ENCODE data around the gene AMIGO1. TPM values are rescaled to one million over a fixed set of nuclear protein-coding genes. Genes with fewer than 3 reads are reported as not detected.

The AMIGO1 gene
- total and polyA plus RNA-seq, 2 of the 8 experiments (the other 6 are each of a cell fraction or from before 2014, with no cell fraction given), result 1.5 to 2.7 TPM

DNA sequence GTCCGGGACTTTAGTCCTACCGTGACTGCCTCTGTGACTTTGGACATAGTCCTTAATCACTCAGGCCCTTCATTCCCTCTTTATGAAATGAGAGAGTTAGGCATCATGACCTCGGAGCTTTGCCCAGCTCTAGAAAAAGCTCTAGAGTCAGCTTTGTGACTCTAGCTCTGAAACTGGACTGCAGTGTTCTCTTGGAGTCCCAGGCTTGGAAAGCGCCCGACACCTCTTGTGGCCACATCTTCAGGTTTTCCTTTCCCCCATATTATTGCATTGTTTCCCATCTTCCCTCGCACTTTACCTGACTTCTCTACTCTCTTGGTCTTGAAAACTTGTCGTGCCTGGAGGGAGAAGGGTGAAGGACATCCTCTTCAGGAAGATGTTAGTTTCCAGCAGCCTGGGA is 12.5 kb upstream of the AMIGO1 start:
- no peak overlapping the region for H3K18ac ChIP-seq (ENCODE audit: extremely low read depth, low read length)
- 95% methylated on average over 7 of the region's 7 CpGs; no CpG with 5 or more reads in 1 of the 2 experiments for WGBS, 2 experiments (ENCODE audit: extremely low coverage in 1 of 2, insufficient coverage in 1 of 2, insufficient read length in 1 of 2, insufficient replicate concordance in 2 of 2, low coverage in 1 of 2, low lambda C conversion rate in 2 of 2, missing lambda C conversion rate in 1 of 2)
- H3K9me3 ChIP-seq (ENCODE audit: insufficient read depth in 2 of 2, low read depth in 1 of 2, low read length in 1 of 2), result no peaks in the 10 kb centered on the region
- no peaks in the 10 kb centered on the region for H4K20me1 ChIP-seq (replicated peaks in 1 of 2; ENCODE audit: control insufficient read depth in 1 of 2, insufficient read depth in 2 of 2, low read length in 2 of 2)
- H3K79me2 ChIP-seq (ENCODE audit: control insufficient read depth in 1 of 2, insufficient read depth in 2 of 2, low read length in 2 of 2), result no peaks in the 10 kb centered on the region
- no peak overlapping the region for H3K14ac ChIP-seq (ENCODE audit: insufficient read length)
- no peak overlapping the region for H4K8ac ChIP-seq (ENCODE audit: extremely low read depth, insufficient read depth, low read length)
- no peak overlapping the region for H3K9ac ChIP-seq (replicated peaks in 1 of 4; ENCODE audit: extremely low read depth in 1 of 4, low read depth in 3 of 4, low read length in 3 of 4)
- 0 out of 7 replicates have a peak, but pooled peaks cover 0 to 2% (median 0%) of the 10 kb centered on the region in 4 experiments for H3K27me3 ChIP-seq (replicated peaks in 1 of 4; ENCODE audit: control insufficient read depth in 3 of 4, extremely low read depth in 1 of 4, insufficient read depth in 3 of 4, low read length in 3 of 4)
- no peak overlapping the region for H3K4me2 ChIP-seq (ENCODE audit: insufficient read depth in 1 of 2, low read depth in 2 of 2, low read length in 2 of 2)
- ChIA-PET POLR2A (ENCODE audit: partially characterized antibody) (interaction anchor here (1.7 kb wide), 1 partner anchor 61 kb away, joined by 3 read pairs; no protein-coding TSS in a partner anchor), CTCF (ENCODE audit: partially characterized antibody) (interaction anchor here (0.8 to 26.3 kb wide), 4 partner anchors 9 to 196 kb away, joined by 3 to 1755 read pairs (median 19); partner anchors contain the start of genes AMIGO1, ATXN7L2 and CYB561D1)
- H2BK12ac ChIP-seq (ENCODE audit: low read depth, low read length), result no peak overlapping the region
- H2BK5ac ChIP-seq (ENCODE audit: low read depth, low read length), result no peak overlapping the region
- H4K91ac ChIP-seq (replicated peaks; ENCODE audit: insufficient read length, low read length), result no peak overlapping the region
- no peak overlapping the region for H3K4ac ChIP-seq (replicated peaks; ENCODE audit: insufficient read length, low read depth, low read length)
- H3K36me3 ChIP-seq (ENCODE audit: control insufficient read depth in 2 of 4, insufficient read depth in 4 of 4, low read length in 3 of 4), result no peaks in the 10 kb centered on the region
- no peak overlapping the region for H3K4me3 ChIP-seq (ENCODE audit: extremely low read depth in 1 of 4, insufficient read depth in 2 of 4, low read depth in 3 of 4, low read length in 4 of 4)
- H2BK120ac ChIP-seq (replicated peaks; ENCODE audit: low read depth, low read length), result no peak overlapping the region
- H3K79me1 ChIP-seq (ENCODE audit: low read depth, low read length), result no peaks in the 10 kb centered on the region
- H3K4me1 ChIP-seq (replicated peaks in 1 of 4; ENCODE audit: control insufficient read depth in 3 of 4, insufficient read depth in 4 of 4, low read length in 3 of 4), result no peaks in the 10 kb centered on the region
- no peak overlapping the region for H2AK5ac ChIP-seq (ENCODE audit: low read depth, low read length)
- H3K56ac ChIP-seq (replicated peaks; ENCODE audit: insufficient read length, low read depth, low read length), result no peak overlapping the region
- FAIRE-seq (no peak), DNase-seq (ENCODE audit: low read depth in 1 of 2, low spot score in 2 of 2) (no peak)
- H2AFZ ChIP-seq (ENCODE audit: low read length), result no peak overlapping the region
- TF ChIP-seq RXRA (IDR thresholded peaks at IDR 0.05; ENCODE audit: insufficient read depth, low read depth, low read length), result no peak
- no peak for TF ChIP-seq E2F6 (IDR thresholded peaks at IDR 0.05)
- TF ChIP-seq, protein P1, sequence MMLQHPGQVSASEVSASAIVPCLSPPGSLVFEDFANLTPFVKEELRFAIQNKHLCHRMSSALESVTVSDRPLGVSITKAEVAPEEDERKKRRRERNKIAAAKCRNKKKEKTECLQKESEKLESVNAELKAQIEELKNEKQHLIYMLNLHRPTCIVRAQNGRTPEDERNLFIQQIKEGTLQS (IDR thresholded peaks at IDR 0.05; ENCODE audit: insufficient read depth, low read depth, low read length), result no peak
- TF ChIP-seq EGR1 (IDR thresholded peaks at IDR 0.05; ENCODE audit: borderline replicate concordance, low read depth, low read length), result no peak
- TF ChIP-seq NANOG (IDR thresholded peaks at IDR 0.05; ENCODE audit: insufficient read depth, low read depth, low read length, poor library complexity, severe bottlenecking), result no peak
- no peak for TF ChIP-seq CREB1 (IDR thresholded peaks at IDR 0.05)
- no peak for TF ChIP-seq MAFK (IDR thresholded peaks at IDR 0.05; ENCODE audit: low read depth, low read length)
- TF ChIP-seq CHD2 (IDR thresholded peaks at IDR 0.05; ENCODE audit: low read length), result no peak
- no peak for TF ChIP-seq RBBP5 (IDR thresholded peaks at IDR 0.05; ENCODE audit: borderline replicate concordance, low read depth, low read length)
- TF ChIP-seq SUZ12 (IDR thresholded peaks at IDR 0.05; ENCODE audit: low read length), result no peak
- TF ChIP-seq BCL11A (IDR thresholded peaks at IDR 0.05; ENCODE audit: low read depth in 2 of 2, low read length in 2 of 2), result no peak
- TF ChIP-seq CEBPB (IDR thresholded peaks at IDR 0.05; ENCODE audit: low read depth, low read length), result no peak
- H4K5ac ChIP-seq (ENCODE audit: insufficient read length, low read depth, low read length), result no peak overlapping the region
- no peak overlapping the region for H3K27ac ChIP-seq (ENCODE audit: low read depth, low read length)
- H2BK15ac ChIP-seq (ENCODE audit: low read length), result no peak overlapping the region
- no peaks in the 10 kb centered on the region for H3K23me2 ChIP-seq (ENCODE audit: low read depth, low read length)
- no peak overlapping the region for H3K23ac ChIP-seq (ENCODE audit: insufficient read length)
- no peak overlapping the region for H2BK20ac ChIP-seq (ENCODE audit: low read length)
